Lower leg skin (tissue), 4 donors: ENCODE measurements around the gene RAET1E. TPM values are rescaled to one million over a fixed set of nuclear protein-coding genes. Genes with fewer than 3 reads are reported as not detected.

ENCODE experiments used
- DNase-seq, 2 donors: peaks; one replicate each; pipeline ENCODE4 v3.0.0-alpha.2; 2019; ENCODE audit warnings: low spot score in 2 of 2
- H3K4me3 ChIP-seq: fragments of 200-600 bp; sonication (generic); 2 replicates; pipeline ENCODE4 v1.5.1; 2017; ENCODE audit warnings: mild to moderate bottlenecking, low read depth; ENCODE audit not compliant: poor library complexity, severe bottlenecking
- POLR2A ChIP-seq, 2 donors: fragments of 450-650 bp; IDR thresholded peaks; one replicate each; pipeline ENCODE4 v1.6.1; 2016 to 2017; ENCODE audit warnings: antibody characterized with exemption in 2 of 2, mild to moderate bottlenecking in 1 of 2, moderate library complexity in 1 of 2
- WGBS, 2 donors: methylation state at CpG; one replicate each; pipeline ENCODE4 v1.1.5; 2018; 5-methylcytosine and 5-hydroxymethylcytosine counted together
- intact Hi-C: fragments of 100-400 bp; cut with DNase I; formaldehyde crosslinking; loops from one replicate; pipeline ENCODE4 v1.15.0; 2023; ENCODE audit warnings: low total_unique reads
- total RNA-seq, 4 donors: library from RNA; depleted of rRNA; stranded (reverse); fragments of >200 nt; gene quantifications; one replicate each; pipeline ENCODE4 v1.1.0, GENCODE V29; 2016
- TF ChIP-seq, protein P1 (sequence below), 3 donors: fragments of 450-650 bp; IDR thresholded peaks; one replicate each; pipeline ENCODE4 v1.5.1; 2016; ENCODE audit warnings: antibody characterized with exemption in 3 of 3, mild to moderate bottlenecking in 3 of 3, moderate library complexity in 2 of 3

Gene RAET1E
- total RNA-seq, 4 donors from 2014 or later: 20.8 to 48.5 (median 36.2) TPM

DNA sequence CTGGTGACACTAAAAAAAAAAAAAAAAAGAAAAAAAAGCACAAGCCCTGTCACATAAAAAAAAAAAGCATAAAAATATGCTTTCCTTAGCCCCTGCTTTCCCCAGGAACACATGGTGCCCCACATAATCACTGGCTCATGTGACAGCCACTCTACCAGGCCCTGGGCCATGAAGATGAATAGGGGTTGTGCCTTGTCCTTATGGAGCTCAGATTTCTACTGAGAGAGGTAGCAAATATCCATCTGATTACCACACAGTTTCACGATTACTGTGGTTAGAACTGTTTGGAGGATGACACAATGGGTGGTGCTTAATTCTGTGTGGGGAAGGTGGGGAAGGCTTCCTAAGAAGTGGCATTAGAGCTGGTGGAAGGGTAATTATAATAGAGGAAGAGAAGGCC, 9.3 kb downstream of the RAET1E start:
- TF ChIP-seq POLR2A (IDR thresholded peaks at IDR 0.05): no peak
- TF ChIP-seq, protein P1, sequence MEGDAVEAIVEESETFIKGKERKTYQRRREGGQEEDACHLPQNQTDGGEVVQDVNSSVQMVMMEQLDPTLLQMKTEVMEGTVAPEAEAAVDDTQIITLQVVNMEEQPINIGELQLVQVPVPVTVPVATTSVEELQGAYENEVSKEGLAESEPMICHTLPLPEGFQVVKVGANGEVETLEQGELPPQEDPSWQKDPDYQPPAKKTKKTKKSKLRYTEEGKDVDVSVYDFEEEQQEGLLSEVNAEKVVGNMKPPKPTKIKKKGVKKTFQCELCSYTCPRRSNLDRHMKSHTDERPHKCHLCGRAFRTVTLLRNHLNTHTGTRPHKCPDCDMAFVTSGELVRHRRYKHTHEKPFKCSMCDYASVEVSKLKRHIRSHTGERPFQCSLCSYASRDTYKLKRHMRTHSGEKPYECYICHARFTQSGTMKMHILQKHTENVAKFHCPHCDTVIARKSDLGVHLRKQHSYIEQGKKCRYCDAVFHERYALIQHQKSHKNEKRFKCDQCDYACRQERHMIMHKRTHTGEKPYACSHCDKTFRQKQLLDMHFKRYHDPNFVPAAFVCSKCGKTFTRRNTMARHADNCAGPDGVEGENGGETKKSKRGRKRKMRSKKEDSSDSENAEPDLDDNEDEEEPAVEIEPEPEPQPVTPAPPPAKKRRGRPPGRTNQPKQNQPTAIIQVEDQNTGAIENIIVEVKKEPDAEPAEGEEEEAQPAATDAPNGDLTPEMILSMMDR (IDR thresholded peaks at IDR 0.05): no peak
- no peak overlapping the region for H3K4me3 ChIP-seq
- DNase-seq: no peak
- WGBS, 2 donors: 26 to 41% methylated on average over 1 of the region's 1 CpG
- intact Hi-C loops: no loop called here

DNA sequence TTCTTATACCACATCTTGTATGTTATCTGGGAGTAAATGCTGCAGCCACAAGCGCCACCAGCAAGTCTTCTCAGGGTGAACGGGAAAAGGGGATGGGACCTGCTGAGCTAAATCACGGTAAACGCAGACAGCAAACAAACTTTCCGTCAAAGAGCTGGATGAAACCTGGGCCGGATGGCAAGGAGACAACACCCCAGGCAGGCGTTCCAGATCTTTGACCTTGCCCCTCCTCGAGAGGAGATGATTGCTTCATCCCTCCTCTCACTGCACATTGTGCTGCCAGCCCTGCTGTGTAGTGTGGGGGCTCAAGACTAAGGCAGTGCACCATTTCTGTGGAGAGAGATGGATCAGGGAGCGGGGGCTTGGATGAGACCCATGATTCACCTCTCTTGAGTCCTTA, 9.8 kb downstream of the RAET1E start:
- no peak overlapping the region for H3K4me3 ChIP-seq
- DNase-seq: no peak
- intact Hi-C loops: no loop called here
- 58 to 77% methylated on average over 9 of the region's 9 CpGs for WGBS, 2 donors
- TF ChIP-seq, protein P1 (IDR thresholded peaks at IDR 0.05): no peak
- TF ChIP-seq POLR2A (IDR thresholded peaks at IDR 0.05): no peak

DNA sequence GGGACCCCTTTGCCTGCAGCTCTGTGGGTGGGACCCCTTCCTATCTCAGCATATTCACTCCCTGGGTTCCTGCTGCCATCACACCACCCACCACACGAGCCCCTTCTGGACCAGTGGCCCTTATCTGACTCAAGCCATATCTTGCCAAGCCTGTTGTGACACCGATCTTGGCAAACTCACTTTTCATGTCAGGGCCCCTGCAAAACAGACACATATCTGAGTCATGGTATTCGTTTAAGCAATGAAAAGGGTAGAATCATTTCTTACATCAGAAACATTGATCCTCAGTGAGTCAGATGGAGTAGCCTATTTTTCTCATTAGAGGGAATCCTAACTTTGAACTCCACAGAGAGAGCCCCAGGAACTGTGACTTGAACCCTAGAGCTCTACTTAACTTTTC, 10.6 kb downstream of the RAET1E start:
- no peak overlapping the region for H3K4me3 ChIP-seq
- DNase-seq: peak; percentile 71 to 90
- WGBS, 2 donors: 30 to 39% methylated on average over 3 of the region's 3 CpGs
- TF ChIP-seq, protein P1 (IDR thresholded peaks at IDR 0.05): no peak
- TF ChIP-seq POLR2A (IDR thresholded peaks at IDR 0.05): no peak
- intact Hi-C loops: no loop called here

DNA sequence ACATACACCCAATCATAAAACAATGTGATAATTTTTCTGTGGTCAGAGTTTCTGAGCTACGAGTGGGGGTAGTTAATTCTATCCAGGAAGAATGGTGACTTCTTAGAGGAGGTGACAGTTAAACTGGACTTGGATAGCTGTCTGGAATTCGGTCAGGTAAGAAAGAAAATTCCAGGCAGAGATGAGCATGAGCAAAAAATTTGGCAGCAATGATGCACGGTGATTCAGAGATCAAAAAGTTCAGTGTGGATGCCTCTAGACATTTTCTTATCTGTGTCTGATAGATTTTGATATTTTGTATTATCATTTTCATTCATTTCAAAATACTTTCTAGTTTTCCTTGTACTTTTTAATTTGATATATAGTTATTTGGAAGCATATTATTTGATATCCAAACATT, 12.0 kb downstream of the RAET1E start:
- TF ChIP-seq, protein P1 (IDR thresholded peaks at IDR 0.05): no peak
- no peak for TF ChIP-seq POLR2A (IDR thresholded peaks at IDR 0.05)
- intact Hi-C loops: no loop called here
- no peak for DNase-seq
- 71% methylated on average over 3 of the region's 3 CpGs for WGBS, 2 donors
- no peak overlapping the region for H3K4me3 ChIP-seq

DNA sequence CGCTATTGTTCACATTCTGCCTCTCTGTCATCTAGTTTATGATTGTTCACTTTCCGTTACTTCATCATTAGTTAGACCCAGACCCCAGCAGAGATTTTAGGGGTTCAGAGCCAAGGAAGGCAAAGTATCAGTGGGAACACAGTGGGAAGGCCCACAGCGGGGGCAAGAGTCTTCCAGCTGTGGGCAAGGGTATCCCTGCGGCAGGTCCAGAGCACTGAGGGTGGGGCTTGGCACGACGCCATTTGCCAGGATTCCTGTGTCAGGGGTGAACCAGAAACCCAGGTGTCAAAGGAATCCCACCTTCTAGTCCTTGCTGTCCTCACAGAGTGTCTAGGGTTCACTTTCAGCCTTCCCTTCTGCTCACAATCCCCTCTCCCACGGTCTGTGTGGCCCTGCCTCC, 13.3 kb downstream of the RAET1E start:
- TF ChIP-seq POLR2A (IDR thresholded peaks at IDR 0.05): no peak
- TF ChIP-seq, protein P1 (IDR thresholded peaks at IDR 0.05): no peak
- H3K4me3 ChIP-seq: no peak overlapping the region
- intact Hi-C loops: no loop called here
- DNase-seq: no peak
- 55 to 63% methylated on average over 7 of the region's 7 CpGs for WGBS, 2 donors

DNA sequence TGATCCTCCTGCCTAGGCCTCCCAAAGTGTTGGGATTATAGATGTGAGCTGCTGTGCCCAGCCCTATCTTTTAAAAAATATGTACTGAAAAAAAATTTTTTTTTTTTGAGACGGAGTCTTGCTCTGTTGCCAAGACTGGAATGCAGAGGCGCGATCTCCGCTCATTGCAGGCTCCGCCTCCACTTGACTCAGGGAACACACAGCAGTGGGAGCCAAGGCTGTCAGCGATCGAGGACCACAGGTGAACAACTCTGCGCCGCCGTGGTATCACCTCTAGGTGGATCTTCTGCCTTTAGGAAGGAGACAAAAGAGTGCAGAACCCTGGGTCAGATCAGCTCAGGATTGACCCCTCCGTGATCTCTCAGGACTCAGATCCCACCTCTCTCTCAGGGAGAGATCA, 13.7 kb downstream of the RAET1E start:
- no peak overlapping the region for H3K4me3 ChIP-seq
- DNase-seq: no peak
- WGBS, 2 donors: 26 to 39% methylated on average over 11 of the region's 11 CpGs
- TF ChIP-seq, protein P1 (IDR thresholded peaks at IDR 0.05): no peak
- no peak for TF ChIP-seq POLR2A (IDR thresholded peaks at IDR 0.05)
- intact Hi-C loops: no loop called here
